Stomach smooth muscle (tissue), 2 donors: Measurements from ENCODE around the gene RDH11.
A peak's percentile ranks its signal among the peaks of the same experiment; 100 is the strongest.

Source experiments
- H3K27ac ChIP-seq: one replicate; pipeline ENCODE4 v1.7.0; 2013; ENCODE audit warnings: mild to moderate bottlenecking, low read length, inconsistent platforms
- H3K27me3 ChIP-seq, 2 donors: one replicate each; pipeline ENCODE4 v1.7.0; 2013; ENCODE audit warnings: low read length in 2 of 2; ENCODE audit not compliant: insufficient read depth in 2 of 2, control insufficient read depth in 1 of 2
- H3K36me3 ChIP-seq, 2 donors: one replicate each; pipeline ENCODE4 v1.7.0; 2013; ENCODE audit warnings: low read length in 2 of 2; ENCODE audit not compliant: control insufficient read depth in 2 of 2, insufficient read depth in 2 of 2
- H3K4me1 ChIP-seq: one replicate; pipeline ENCODE4 v1.7.0; 2013; ENCODE audit warnings: low read length; ENCODE audit not compliant: control insufficient read depth, insufficient read depth
- H3K4me3 ChIP-seq, 2 donors: one replicate each; pipeline ENCODE4 v1.7.0; 2013; ENCODE audit warnings: low read length in 2 of 2
- H3K9ac ChIP-seq, 2 donors: one replicate each; pipeline ENCODE4 v1.7.0; 2013; ENCODE audit warnings: low read length in 2 of 2, mild to moderate bottlenecking in 1 of 2
- H3K9me3 ChIP-seq, 2 donors: one replicate each; pipeline ENCODE4 v1.7.0; 2013; ENCODE audit warnings: low read length in 2 of 2; ENCODE audit not compliant: control insufficient read depth in 2 of 2
- donor health status: healthy.
- donor health status: Pancreatic carcinoma.

The RDH11 gene

GRCh38 chr14:67675219-67675582 lies 20.4 kb downstream of the RDH11 start:
- H3K36me3 ChIP-seq = peaks cover 10 to 12% of the 10 kb centered on the region in 2 donors
- peaks cover 25% of the 10 kb centered on the region for H3K4me1 ChIP-seq
- H3K27ac ChIP-seq = peak overlapping the region; percentile 92
- peak overlapping the region; percentile 86 to 93 for H3K9ac ChIP-seq
- no peaks in the 10 kb centered on the region for H3K9me3 ChIP-seq
- H3K27me3 ChIP-seq = no peaks in the 10 kb centered on the region
- H3K4me3 ChIP-seq = peak overlapping the region; percentile 74 to 94

GRCh38 chr14:67674480-67675218 lies 20.9 kb downstream of the RDH11 start, which contains the start of gene VTI1B:
Gene VTI1B, minus strand, starts transcription at chr14:67674632. Its CDS starts 143 bp downstream, at chr14:67674489.
- no peaks in the 10 kb centered on the region for H3K9me3 ChIP-seq
- H3K27me3 ChIP-seq = no peaks in the 10 kb centered on the region
- H3K36me3 ChIP-seq = peaks cover 10% of the 10 kb centered on the region in 2 donors
- peak within 1 kb of the TSS; percentile 74 to 94 for H3K4me3 ChIP-seq
- peak within 1 kb of the TSS; percentile 86 to 93 for H3K9ac ChIP-seq
- peaks cover 25% of the 10 kb centered on the region for H3K4me1 ChIP-seq
- peak within 1 kb of the TSS; percentile 92 for H3K27ac ChIP-seq

GRCh38 chr14:67674139-67674479 lies 21.5 kb downstream of the RDH11 start:
- H3K27ac ChIP-seq = peak overlapping the region; percentile 92
- no peaks in the 10 kb centered on the region for H3K27me3 ChIP-seq
- H3K4me3 ChIP-seq = peak overlapping the region; percentile 74 to 94
- H3K36me3 ChIP-seq = peaks cover 10% of the 10 kb centered on the region in 2 donors
- no peaks in the 10 kb centered on the region for H3K9me3 ChIP-seq
- peaks cover 25% of the 10 kb centered on the region for H3K4me1 ChIP-seq
- peak overlapping the region; percentile 86 to 93 for H3K9ac ChIP-seq

- Histone ChIP-seq H3K9me3 (no peaks in the 10 kb centered on the region), H3K27ac (no peak overlapping the region), H3K27me3 (no peaks in the 10 kb centered on the region)
Measured at GRCh38 chr14:67673451-67673850, 22.1 kb downstream of the RDH11 start.

GRCh38 chr14:67668559-67668958 lies 27.0 kb downstream of the RDH11 start:
- Histone ChIP-seq H3K27me3 (no peaks in the 10 kb centered on the region), H3K4me1 (peaks cover 20% of the 10 kb centered on the region)

More at GRCh38 chr14:67673451-67673850, 22.1 kb downstream of the RDH11 start:
- Histone ChIP-seq H3K9ac (peak overlapping the region; percentile 86 to 93), H3K36me3 (peaks cover 10% of the 10 kb centered on the region in 2 donors), H3K4me1 (peaks cover 25% of the 10 kb centered on the region), H3K4me3 (peak overlapping the region; percentile 74 to 94)

GRCh38 chr14:67666750-67667449 lies 28.7 kb downstream of the RDH11 start:
- Histone ChIP-seq H3K9me3 (no peaks in the 10 kb centered on the region), H3K4me1 (peaks cover 9% of the 10 kb centered on the region), H3K27me3 (no peaks in the 10 kb centered on the region), H3K36me3 (no peaks in the 10 kb centered on the region), H3K27ac (no peak overlapping the region), H3K4me3 (no peak overlapping the region), H3K9ac (peak overlapping the region in 1 of 2 donors; percentile 29)

More at GRCh38 chr14:67668559-67668958, 27.0 kb downstream of the RDH11 start:
- Histone ChIP-seq H3K9me3 (no peaks in the 10 kb centered on the region), H3K36me3 (no peaks in the 10 kb centered on the region), H3K9ac (no peak overlapping the region), H3K4me3 (no peak overlapping the region), H3K27ac (no peak overlapping the region)

- Histone ChIP-seq H3K27me3 (no peaks in the 10 kb centered on the region), H3K27ac (no peak overlapping the region), H3K36me3 (no peaks in the 10 kb centered on the region), H3K4me3 (no peak overlapping the region), H3K9me3 (no peaks in the 10 kb centered on the region), H3K4me1 (peaks cover 9% of the 10 kb centered on the region), H3K9ac (no peak overlapping the region)
Measured at GRCh38 chr14:67665868-67666267, 29.7 kb downstream of the RDH11 start.

GRCh38 chr14:67663633-67664032 lies 31.9 kb downstream of the RDH11 start:
- Histone ChIP-seq H3K27ac (no peak overlapping the region), H3K4me1 (peaks cover 6% of the 10 kb centered on the region), H3K9ac (no peak overlapping the region), H3K36me3 (peaks cover 4 to 7% of the 10 kb centered on the region in 2 donors), H3K27me3 (no peaks in the 10 kb centered on the region), H3K4me3 (no peak overlapping the region), H3K9me3 (no peaks in the 10 kb centered on the region)

GRCh38 chr14:67653651-67654280 lies 41.8 kb downstream of the RDH11 start:
- peaks cover 50% of the 10 kb centered on the region in 2 donors for H3K36me3 ChIP-seq
- peak overlapping the region; percentile 46 for H3K27ac ChIP-seq
- no peak overlapping the region for H3K9ac ChIP-seq
- H3K4me1 ChIP-seq = peaks cover 6% of the 10 kb centered on the region
- H3K9me3 ChIP-seq = no peaks in the 10 kb centered on the region
- no peaks in the 10 kb centered on the region for H3K27me3 ChIP-seq
- H3K4me3 ChIP-seq = no peak overlapping the region

GRCh38 chr14:67652189-67652588 lies 43.4 kb downstream of the RDH11 start:
- no peak overlapping the region for H3K27ac ChIP-seq
- peaks cover 6% of the 10 kb centered on the region for H3K4me1 ChIP-seq
- no peak overlapping the region for H3K9ac ChIP-seq
- H3K27me3 ChIP-seq = no peaks in the 10 kb centered on the region
- H3K36me3 ChIP-seq = peaks cover 47 to 49% of the 10 kb centered on the region in 2 donors
- H3K4me3 ChIP-seq = no peak overlapping the region
- no peaks in the 10 kb centered on the region for H3K9me3 ChIP-seq
